Lower leg skin (tissue), 4 donors: ENCODE data around the gene SLC22A14. TPM values are rescaled to one million over a fixed set of nuclear protein-coding genes. Genes with fewer than 3 reads are reported as not detected.
"Not testable (repeated sequence)": the region's sequence is repeated elsewhere in the genome, so short reads cannot be mapped to it uniquely, and the experiment has no call there.

Experiments used
- DNase-seq, 2 donors: peaks; one replicate each; pipeline ENCODE4 v3.0.0-alpha.2; 2019; ENCODE audit warnings: low spot score in 2 of 2
- H3K4me3 ChIP-seq: fragments of 200-600 bp; sonication (generic); 2 replicates; pipeline ENCODE4 v1.5.1; 2017; ENCODE audit warnings: mild to moderate bottlenecking, low read depth; ENCODE audit not compliant: poor library complexity, severe bottlenecking
- POLR2A ChIP-seq, 2 donors: fragments of 450-650 bp; IDR thresholded peaks; one replicate each; pipeline ENCODE4 v1.6.1; 2016 to 2017; ENCODE audit warnings: antibody characterized with exemption in 2 of 2, mild to moderate bottlenecking in 1 of 2, moderate library complexity in 1 of 2
- WGBS, 2 donors: methylation state at CpG; one replicate each; pipeline ENCODE4 v1.1.5; 2018; 5-methylcytosine and 5-hydroxymethylcytosine counted together
- intact Hi-C: fragments of 100-400 bp; cut with DNase I; formaldehyde crosslinking; loops from one replicate; pipeline ENCODE4 v1.15.0; 2023; ENCODE audit warnings: low total_unique reads
- total RNA-seq, 4 donors: library from RNA; depleted of rRNA; stranded (reverse); fragments of >200 nt; gene quantifications; one replicate each; pipeline ENCODE4 v1.1.0, GENCODE V29; 2016
- TF ChIP-seq, protein P1 (sequence below), 3 donors: fragments of 450-650 bp; IDR thresholded peaks; one replicate each; pipeline ENCODE4 v1.5.1; 2016; ENCODE audit warnings: antibody characterized with exemption in 3 of 3, mild to moderate bottlenecking in 3 of 3, moderate library complexity in 2 of 3

The SLC22A14 gene
- total RNA-seq, 4 donors from 2014 or later: 0.10 to 0.45 TPM; not detected in 2

DNA sequence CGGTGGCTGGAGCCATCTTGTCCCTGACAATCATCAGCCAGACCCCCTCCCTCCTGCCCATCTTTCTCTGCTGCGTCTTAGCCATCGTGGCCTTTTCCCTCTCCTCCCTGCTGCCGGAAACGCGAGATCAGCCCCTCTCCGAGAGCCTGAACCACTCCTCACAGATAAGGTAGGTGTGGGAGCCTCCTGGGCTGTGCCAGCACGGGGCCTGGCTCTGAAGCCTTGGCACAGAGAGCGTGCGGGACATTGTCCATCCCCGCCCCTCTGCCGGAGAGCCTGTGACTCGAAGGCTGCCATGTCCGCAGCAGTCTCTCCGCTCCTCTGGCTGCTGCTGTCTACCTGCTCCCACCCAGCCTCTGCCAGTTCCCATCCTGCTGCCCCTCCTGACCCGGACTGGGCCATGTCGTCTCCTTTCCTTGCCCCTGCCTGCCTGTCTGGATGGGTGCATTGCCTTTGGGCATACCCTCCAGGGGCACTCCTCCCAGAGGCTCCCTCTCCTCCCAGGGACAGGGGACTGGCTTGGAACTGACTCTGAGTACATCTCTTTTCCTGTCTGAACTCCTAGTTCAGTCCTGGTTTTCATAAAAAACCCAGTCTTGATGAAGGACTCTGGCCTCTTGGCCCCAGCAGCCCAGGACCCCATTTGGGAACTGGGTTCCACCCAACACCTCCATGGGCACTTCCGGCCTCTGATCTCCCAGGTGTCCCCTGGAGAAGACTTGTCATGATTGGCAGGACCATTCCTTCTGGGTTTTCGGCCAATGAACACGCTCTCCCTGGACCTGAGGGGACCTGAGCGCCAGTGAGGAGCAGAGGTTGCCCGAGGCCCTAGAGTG, 34.5 kb downstream of the SLC22A14 start:
- TF ChIP-seq, protein P1, sequence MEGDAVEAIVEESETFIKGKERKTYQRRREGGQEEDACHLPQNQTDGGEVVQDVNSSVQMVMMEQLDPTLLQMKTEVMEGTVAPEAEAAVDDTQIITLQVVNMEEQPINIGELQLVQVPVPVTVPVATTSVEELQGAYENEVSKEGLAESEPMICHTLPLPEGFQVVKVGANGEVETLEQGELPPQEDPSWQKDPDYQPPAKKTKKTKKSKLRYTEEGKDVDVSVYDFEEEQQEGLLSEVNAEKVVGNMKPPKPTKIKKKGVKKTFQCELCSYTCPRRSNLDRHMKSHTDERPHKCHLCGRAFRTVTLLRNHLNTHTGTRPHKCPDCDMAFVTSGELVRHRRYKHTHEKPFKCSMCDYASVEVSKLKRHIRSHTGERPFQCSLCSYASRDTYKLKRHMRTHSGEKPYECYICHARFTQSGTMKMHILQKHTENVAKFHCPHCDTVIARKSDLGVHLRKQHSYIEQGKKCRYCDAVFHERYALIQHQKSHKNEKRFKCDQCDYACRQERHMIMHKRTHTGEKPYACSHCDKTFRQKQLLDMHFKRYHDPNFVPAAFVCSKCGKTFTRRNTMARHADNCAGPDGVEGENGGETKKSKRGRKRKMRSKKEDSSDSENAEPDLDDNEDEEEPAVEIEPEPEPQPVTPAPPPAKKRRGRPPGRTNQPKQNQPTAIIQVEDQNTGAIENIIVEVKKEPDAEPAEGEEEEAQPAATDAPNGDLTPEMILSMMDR (IDR thresholded peaks at IDR 0.05): no peak
- TF ChIP-seq POLR2A (IDR thresholded peaks at IDR 0.05): no peak
- no peak overlapping the region for H3K4me3 ChIP-seq
- WGBS, 2 donors: 77 to 87% methylated on average over 21 to 22 of the region's 22 CpGs
- DNase-seq: no peak
- intact Hi-C loops: no loop called here

DNA sequence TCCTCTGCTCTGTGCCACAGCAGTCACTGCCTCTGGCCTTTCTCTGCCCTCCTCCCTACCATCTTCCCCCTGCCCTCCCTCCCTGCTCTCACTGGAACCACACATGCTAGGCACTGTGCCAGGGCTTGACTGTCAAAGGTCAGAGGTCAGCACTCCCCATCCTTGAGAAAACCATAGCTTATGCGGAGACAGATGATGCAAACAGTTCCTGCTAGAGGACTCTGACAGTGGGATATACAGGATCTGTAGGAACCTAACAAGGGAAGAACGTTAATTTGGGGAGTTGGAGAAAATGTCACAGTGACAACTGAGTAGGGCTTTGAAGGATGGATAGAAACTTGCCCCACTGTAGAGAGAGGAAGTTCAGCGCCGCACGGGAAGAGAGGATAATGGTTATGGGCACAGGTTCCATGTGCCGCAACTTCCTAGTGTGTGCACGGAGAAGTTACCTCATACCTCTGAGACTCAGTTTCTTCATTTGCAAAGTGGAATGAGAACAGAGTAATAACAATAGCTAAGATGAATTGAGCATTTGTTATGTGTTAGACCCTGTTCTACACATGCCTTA, 35.2 kb downstream of the SLC22A14 start:
- 83 to 86% methylated on average over 7 of the region's 7 CpGs for WGBS, 2 donors
- intact Hi-C loops: no loop called here
- DNase-seq: no peak
- TF ChIP-seq POLR2A (IDR thresholded peaks at IDR 0.05): no peak
- TF ChIP-seq, protein P1 (IDR thresholded peaks at IDR 0.05): no peak
- no peak overlapping the region for H3K4me3 ChIP-seq

DNA sequence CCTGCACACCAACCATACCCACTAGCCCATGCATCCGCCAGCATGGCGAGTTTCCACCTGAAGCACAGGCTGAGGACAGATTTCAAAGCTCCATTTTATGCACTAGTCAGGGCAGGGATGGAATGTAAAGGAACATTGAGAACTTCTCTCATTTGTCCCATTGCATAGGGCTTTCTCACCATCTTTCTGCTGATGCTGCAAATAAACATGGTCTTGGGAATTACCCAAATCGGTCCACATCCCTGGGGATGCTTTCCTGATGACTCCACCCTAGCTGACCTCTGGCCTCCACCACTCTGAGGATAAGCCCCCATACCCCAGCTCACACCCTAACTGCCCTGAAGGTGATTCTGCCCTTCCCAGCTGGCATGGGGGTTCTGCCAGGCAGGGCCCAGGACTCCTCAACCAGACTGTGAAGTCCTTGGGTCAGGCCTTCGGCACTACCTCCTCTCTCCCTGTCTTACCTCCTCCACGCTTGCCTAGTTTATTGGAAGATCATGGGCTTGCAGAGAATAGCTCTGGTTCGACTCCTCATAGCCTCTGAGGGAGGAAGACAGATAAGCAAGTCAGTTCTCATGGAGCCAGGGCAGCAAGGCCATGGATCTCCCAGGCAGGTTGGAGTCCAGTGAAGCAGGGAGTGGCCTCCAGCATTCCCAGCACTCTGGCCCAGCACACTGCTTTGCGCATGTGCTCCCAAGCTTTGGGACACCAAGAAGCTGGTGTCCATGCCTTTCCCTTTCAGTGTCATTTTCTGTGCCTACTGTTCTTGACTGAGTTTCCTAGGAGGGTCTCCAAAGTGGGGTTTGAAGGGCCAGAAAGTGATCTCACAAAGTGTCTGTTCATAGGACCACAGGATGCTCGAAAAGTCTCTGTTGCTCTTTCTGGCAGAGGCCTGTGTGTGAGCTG, 36.9 kb downstream of the SLC22A14 start:
- TF ChIP-seq, protein P1 (IDR thresholded peaks at IDR 0.05): no peak
- no peak for TF ChIP-seq POLR2A (IDR thresholded peaks at IDR 0.05)
- no peak for DNase-seq
- intact Hi-C loops: no loop called here
- no peak overlapping the region for H3K4me3 ChIP-seq
- WGBS, 2 donors: 91 to 96% methylated on average over 8 of the region's 8 CpGs

- intact Hi-C loops, DNase-seq, H3K4me3 ChIP-seq: not testable (repeated sequence)
- 92 to 94% methylated on average over 4 of the region's 4 CpGs for WGBS, 2 donors
These were observed 38.5 kb downstream of the SLC22A14 start for GRCh38 chr3:38320638-38321037.

DNA sequence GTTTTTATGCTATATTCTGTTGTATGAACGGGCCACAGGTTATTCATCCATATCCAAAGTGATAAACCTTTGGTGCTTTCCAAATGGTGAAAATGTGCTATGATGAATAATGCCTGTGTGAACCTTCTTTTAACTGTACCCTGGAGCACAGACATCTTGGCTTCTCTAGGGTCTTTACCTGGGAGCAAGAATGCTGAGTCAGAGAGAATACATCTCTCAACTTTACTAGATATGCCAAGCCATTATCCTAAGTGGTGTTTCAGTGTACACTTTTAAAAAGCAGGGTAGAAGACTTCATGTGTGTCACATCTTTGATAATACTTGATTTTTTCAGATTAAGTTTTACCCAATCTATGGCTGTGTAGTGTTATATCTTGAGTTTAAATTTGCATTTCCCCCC, 41.0 kb downstream of the SLC22A14 start:
- intact Hi-C loops: no loop called here
- 82 to 93% methylated on average over 1 of the region's 1 CpG for WGBS, 2 donors
- no peak overlapping the region for H3K4me3 ChIP-seq
- TF ChIP-seq, protein P1 (IDR thresholded peaks at IDR 0.05): no peak
- no peak for TF ChIP-seq POLR2A (IDR thresholded peaks at IDR 0.05)
- no peak for DNase-seq

GRCh38 chr3:38325256-38325655, 43.2 kb downstream of the SLC22A14 start:
- 81 to 89% methylated on average over 2 of the region's 2 CpGs for WGBS, 2 donors

More at GRCh38 chr3:38325256-38325655, 43.2 kb downstream of the SLC22A14 start:
- H3K4me3 ChIP-seq: no peak overlapping the region
- no peak for TF ChIP-seq POLR2A (IDR thresholded peaks at IDR 0.05)
- TF ChIP-seq, protein P1 (IDR thresholded peaks at IDR 0.05): no peak
- intact Hi-C loops: no loop called here
- DNase-seq: no peak
